GM12874 (cell line): ENCODE measurements around the gene NBEA.

Experiments used
- CTCF ChIP-seq: IDR thresholded peaks from 2 replicates; pipeline ENCODE4 v1.5.1; 2011; ENCODE audit warnings: low read depth, mild to moderate bottlenecking, control low read depth, low read length, moderate library complexity; ENCODE audit not compliant: insufficient read depth

The NBEA gene

DNA sequence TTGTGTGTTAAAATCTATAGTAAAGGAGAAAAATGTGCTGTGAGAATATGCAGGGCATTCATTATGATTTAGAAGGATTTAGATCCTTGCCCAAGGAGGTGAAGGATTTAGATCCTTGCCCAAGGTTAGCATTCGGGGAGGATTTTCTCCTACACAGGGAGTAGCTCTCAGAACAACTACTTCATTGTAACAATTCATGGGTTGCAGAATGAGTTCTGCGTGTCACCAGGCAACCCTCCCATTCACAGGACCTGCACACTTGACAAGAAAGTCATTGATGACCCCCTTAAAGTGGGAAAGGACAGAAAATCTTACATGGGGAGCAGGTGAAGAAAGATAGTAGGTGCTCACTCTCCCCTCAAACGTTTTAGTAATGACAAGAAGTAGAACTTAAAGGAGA is 701.6 kb downstream of the NBEA start:
- TF ChIP-seq CTCF: no peak

DNA sequence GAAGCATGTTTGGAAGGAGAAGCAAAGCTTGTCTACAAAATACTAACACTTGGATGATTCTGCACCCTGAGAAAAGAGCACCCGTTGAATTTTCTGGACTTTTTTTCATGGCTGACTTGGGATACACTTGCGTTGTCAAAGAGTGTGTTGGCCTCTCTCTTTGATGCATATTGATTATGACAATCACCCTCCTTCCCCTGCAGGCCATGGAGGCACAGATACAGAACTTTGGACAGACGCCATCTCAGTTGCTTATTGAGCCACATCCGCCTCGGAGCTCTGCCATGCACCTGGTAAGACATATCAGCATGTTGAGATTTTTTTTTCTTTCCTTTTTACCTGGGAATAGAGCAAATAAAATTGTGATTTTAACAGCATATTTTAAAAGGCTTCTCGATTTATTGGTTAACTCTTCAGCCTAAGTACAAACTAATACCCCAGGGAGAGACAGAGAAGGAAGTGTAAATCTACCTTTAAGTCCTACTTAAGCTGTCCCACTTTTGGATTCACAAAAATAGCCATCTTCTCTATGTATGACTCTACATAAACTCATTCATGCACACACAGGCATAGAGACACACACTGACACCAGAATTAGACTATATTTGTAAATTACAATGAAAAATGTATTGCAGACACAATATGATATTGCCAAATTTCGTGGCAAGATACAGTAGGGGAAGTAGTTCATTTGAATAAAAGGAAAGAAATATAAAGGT is 704.1 kb downstream of the NBEA start:
- no peak for TF ChIP-seq CTCF

DNA sequence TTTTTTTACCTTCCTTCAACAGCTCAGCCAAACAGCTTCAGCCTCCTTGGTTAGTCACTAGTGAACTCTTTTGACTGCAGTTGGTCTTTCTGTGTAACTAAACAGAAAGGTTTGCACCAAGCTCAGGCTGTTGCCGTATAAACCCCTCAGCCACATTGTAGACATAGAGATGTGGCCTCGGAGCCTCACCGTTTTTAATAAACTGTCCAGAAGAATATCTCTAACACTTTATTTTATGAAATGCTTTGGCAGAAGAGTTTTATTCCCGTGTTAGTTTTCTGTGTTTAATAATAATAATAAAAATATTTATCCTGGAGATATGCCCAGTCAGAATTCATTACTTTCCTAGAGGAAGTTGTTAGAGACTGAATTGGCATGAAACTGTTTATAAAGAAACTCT is 706.1 kb downstream of the NBEA start:
- no peak for TF ChIP-seq CTCF

DNA sequence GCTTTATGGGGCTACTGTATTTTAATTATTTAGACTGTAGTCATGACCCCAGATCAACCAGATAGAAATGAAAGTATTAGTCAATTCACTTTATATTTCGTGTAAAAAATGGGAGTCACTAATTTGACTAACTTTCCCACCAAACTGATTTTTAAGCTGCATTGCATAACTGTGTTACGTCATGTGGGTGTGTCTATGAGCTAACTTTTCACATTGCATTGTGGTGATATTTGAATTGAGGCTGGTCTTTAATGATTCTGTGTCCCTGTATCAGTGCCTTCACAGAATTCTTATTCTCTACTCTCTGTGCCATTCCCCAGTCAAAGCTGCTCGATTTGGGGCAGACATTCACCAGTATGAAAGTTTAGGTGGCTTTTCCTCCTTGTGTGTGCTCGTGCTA is 707.1 kb downstream of the NBEA start:
- no peak for TF ChIP-seq CTCF

DNA sequence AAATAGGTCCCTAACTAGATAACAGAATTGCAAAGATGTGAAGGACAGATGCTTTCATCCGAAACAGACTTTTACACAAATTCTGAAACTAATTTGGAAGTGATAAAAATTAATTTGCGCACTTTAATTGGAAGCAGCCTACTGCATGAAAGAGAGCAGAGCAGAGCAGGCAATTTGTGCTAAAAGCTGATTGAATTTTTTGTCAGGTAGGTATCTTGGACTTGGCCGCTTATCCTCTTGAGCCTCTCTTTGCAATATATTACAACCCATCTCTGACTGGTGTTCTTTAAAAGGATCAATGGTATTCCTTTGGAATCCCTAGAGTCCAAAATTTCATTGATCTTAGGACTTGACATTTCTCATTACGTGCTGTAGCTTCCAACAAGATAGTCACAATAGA is 717.7 kb downstream of the NBEA start:
- TF ChIP-seq CTCF: no peak

DNA sequence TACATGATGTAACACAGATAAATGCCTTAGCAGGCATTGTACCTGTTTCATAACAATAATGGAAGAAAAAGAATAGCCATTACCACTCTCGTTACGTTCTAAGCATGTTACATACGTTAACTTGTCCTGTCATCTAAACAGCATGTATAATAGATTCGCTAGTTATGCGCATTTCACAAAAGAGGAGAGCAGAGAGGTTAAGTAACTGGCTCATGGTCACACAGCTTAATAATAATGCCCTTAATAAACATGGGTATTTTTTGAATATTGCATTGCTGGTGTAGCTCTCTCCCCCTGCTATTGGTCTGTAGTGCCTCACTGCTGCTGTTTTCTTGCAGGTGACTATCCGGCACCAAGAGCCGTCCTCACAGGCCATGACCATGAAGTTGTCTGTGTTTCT is 722.7 kb downstream of the NBEA start:
- TF ChIP-seq CTCF: no peak

- no peak for TF ChIP-seq CTCF
These were observed 727.3 kb downstream of the NBEA start for GRCh38 chr13:35669321-35669720.
